ENCODE data around the gene AGPAT4. TPM values are rescaled to one million over a fixed set of nuclear protein-coding genes. Genes with fewer than 3 reads are reported as not detected.

Gene AGPAT4
- polyA plus RNA-seq, 1 of the 3 experiments (the other 2 are of a cell fraction), result 3.9 TPM

DNA sequence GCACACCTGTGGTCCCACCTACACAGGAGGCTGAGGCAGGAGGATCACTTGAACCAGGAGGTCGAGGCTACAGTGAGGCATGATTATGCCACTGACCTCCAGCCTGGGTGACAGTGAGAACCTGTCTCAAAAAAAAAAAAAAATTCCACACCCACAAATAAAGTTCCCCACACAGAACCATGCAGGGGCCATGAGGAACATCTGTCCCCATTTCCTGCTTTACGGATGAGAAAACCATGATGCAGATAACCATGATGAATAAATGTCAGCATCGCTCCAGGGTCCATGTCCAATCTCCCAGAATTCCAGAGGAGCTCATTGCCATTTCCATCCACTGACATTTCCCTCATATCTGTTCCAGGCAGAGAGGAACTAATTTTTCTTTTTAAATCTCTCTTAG is 16.9 kb upstream of the AGPAT4 start:
- POLR2A ChIA-PET, result no interaction called here
- DNase-seq, result no peak
- Histone ChIP-seq H3K9me2 (no peaks in the 10 kb centered on the region), H3K4me2 (no peak overlapping the region), H3K4me3 (ENCODE audit: low read depth in 2 of 2, low read length in 1 of 2) (no peak overlapping the region), H3K36me3 (replicated peaks in 1 of 2; ENCODE audit: control insufficient read depth in 1 of 2, insufficient read depth in 2 of 2, low read length in 1 of 2) (no peaks in the 10 kb centered on the region), H3K27me3 (ENCODE audit: insufficient read depth) (no peaks in the 10 kb centered on the region), H3F3A (replicated peaks; ENCODE audit: insufficient read depth) (no peaks in the 10 kb centered on the region), H3K27ac (ENCODE audit: low read depth in 2 of 2, low read length in 1 of 2) (no peak overlapping the region), H2AFZ (ENCODE audit: low read depth) (no peak overlapping the region), H3K9ac (no peak overlapping the region), H3K79me2 (ENCODE audit: insufficient read depth) (no peaks in the 10 kb centered on the region), H4K20me1 (ENCODE audit: insufficient read depth) (no peaks in the 10 kb centered on the region), H3K9me3 (peaks cover 1% of the 10 kb centered on the region; the same call in 1 of the 2 replicates), H3K4me1 (ENCODE audit: control insufficient read depth in 1 of 2, insufficient read depth in 2 of 2, low read depth in 1 of 2, low read length in 1 of 2) (no peaks in the 10 kb centered on the region)
- TF ChIP-seq FOXM1 (IDR thresholded peaks at IDR 0.05; ENCODE audit: low read depth), result no peak
- TF ChIP-seq USF1 (IDR thresholded peaks at IDR 0.05; ENCODE audit: borderline replicate concordance, low read depth), result no peak
- no peak for TF ChIP-seq RAD21 (IDR thresholded peaks at IDR 0.05; ENCODE audit: low read length)
- TF ChIP-seq ZBTB33 (IDR thresholded peaks at IDR 0.05; ENCODE audit: borderline replicate concordance, low read depth), result no peak
- no peak for TF ChIP-seq TCF12 (IDR thresholded peaks at IDR 0.05)
- TF ChIP-seq EZH2phosphoT487 (IDR thresholded peaks at IDR 0.05; ENCODE audit: borderline replicate concordance, low read depth), result no peak
- no peak for TF ChIP-seq POLR2AphosphoS5 (IDR thresholded peaks at IDR 0.05; ENCODE audit: low read depth, low read length)
- TF ChIP-seq NFIC (IDR thresholded peaks at IDR 0.05; ENCODE audit: borderline replicate concordance), result no peak
- no peak for TF ChIP-seq EP300 (IDR thresholded peaks at IDR 0.05; ENCODE audit: borderline replicate concordance in 1 of 2, low read depth in 1 of 2, low read length in 1 of 2)
- TF ChIP-seq, protein P1, sequence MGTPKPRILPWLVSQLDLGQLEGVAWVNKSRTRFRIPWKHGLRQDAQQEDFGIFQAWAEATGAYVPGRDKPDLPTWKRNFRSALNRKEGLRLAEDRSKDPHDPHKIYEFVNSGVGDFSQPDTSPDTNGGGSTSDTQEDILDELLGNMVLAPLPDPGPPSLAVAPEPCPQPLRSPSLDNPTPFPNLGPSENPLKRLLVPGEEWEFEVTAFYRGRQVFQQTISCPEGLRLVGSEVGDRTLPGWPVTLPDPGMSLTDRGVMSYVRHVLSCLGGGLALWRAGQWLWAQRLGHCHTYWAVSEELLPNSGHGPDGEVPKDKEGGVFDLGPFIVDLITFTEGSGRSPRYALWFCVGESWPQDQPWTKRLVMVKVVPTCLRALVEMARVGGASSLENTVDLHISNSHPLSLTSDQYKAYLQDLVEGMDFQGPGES (IDR thresholded peaks at IDR 0.05; ENCODE audit: low read depth, low read length), result no peak
- no peak for TF ChIP-seq GABPA (IDR thresholded peaks at IDR 0.05; ENCODE audit: low read depth)
- no peak for TF ChIP-seq FOXJ3 (CRISPR knock-in tag; IDR thresholded peaks at IDR 0.05)
- TF ChIP-seq CHD2 (IDR thresholded peaks at IDR 0.05; ENCODE audit: low read length, partially characterized antibody), result no peak
- TF ChIP-seq MXI1 (IDR thresholded peaks at IDR 0.05; ENCODE audit: low read depth, low read length), result no peak
- no peak for TF ChIP-seq MEF2A (IDR thresholded peaks at IDR 0.05; ENCODE audit: borderline replicate concordance, low read depth)
- no peak for TF ChIP-seq RXRA (IDR thresholded peaks at IDR 0.05; ENCODE audit: borderline replicate concordance, low read depth)
- TF ChIP-seq SMC3 (IDR thresholded peaks at IDR 0.05; ENCODE audit: low read depth, low read length), result no peak
- TF ChIP-seq, protein P2, sequence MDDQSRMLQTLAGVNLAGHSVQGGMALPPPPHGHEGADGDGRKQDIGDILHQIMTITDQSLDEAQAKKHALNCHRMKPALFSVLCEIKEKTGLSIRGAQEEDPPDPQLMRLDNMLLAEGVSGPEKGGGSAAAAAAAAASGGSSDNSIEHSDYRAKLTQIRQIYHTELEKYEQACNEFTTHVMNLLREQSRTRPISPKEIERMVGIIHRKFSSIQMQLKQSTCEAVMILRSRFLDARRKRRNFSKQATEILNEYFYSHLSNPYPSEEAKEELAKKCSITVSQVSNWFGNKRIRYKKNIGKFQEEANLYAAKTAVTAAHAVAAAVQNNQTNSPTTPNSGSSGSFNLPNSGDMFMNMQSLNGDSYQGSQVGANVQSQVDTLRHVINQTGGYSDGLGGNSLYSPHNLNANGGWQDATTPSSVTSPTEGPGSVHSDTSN (IDR thresholded peaks at IDR 0.05), result no peak
- no peak for TF ChIP-seq SIN3A (IDR thresholded peaks at IDR 0.05; ENCODE audit: borderline replicate concordance, low read depth, low read length)
- CTCF ChIA-PET, result interaction anchor here (1.2 kb wide), 1 partner anchor 9 kb away, joined by 3 read pairs; no protein-coding TSS in a partner anchor
- 25% methylated on average over 3 of the region's 3 CpGs for WGBS (ENCODE audit: low lambda C conversion rate)
